ENCODE measurements around the gene ZFYVE1.

GRCh38 chr14:73026243-73026844 is 562 bp downstream of the ZFYVE1 start:
- TF ChIP-seq POLR2A (IDR thresholded peaks at IDR 0.05): no peak
- TF ChIP-seq, protein P1, sequence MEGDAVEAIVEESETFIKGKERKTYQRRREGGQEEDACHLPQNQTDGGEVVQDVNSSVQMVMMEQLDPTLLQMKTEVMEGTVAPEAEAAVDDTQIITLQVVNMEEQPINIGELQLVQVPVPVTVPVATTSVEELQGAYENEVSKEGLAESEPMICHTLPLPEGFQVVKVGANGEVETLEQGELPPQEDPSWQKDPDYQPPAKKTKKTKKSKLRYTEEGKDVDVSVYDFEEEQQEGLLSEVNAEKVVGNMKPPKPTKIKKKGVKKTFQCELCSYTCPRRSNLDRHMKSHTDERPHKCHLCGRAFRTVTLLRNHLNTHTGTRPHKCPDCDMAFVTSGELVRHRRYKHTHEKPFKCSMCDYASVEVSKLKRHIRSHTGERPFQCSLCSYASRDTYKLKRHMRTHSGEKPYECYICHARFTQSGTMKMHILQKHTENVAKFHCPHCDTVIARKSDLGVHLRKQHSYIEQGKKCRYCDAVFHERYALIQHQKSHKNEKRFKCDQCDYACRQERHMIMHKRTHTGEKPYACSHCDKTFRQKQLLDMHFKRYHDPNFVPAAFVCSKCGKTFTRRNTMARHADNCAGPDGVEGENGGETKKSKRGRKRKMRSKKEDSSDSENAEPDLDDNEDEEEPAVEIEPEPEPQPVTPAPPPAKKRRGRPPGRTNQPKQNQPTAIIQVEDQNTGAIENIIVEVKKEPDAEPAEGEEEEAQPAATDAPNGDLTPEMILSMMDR (IDR thresholded peaks at IDR 0.05): no peak
